ENCODE measurements around the gene LRRC3C. TPM values are rescaled to one million over a fixed set of nuclear protein-coding genes. Genes with fewer than 3 reads are reported as not detected.

Gene LRRC3C
- polyA plus RNA-seq, 1 donor from 2014 or later = not detected

- no peaks in the 10 kb centered on the region for H3K9me3 ChIP-seq (ENCODE audit: low read length)
- H3K79me2 ChIP-seq (replicated peaks; ENCODE audit: insufficient read depth, low read length) = no peaks in the 10 kb centered on the region
- no peaks in the 10 kb centered on the region for H4K20me1 ChIP-seq (ENCODE audit: insufficient read depth)
- H3K36me3 ChIP-seq (ENCODE audit: insufficient read depth, low read length) = no peaks in the 10 kb centered on the region
- no peaks in the 10 kb centered on the region for H3K9me2 ChIP-seq (ENCODE audit: insufficient read depth, low read length)
- H3K4me3 ChIP-seq (ENCODE audit: low read length) = no peak overlapping the region
- TF ChIP-seq REST (IDR thresholded peaks at IDR 0.05; ENCODE audit: borderline replicate concordance) (no peak), SMC3 (conservative IDR thresholded peaks at IDR 0.05; ENCODE audit: poor library complexity) (no peak), POLR2AphosphoS5 (IDR thresholded peaks at IDR 0.05) (no peak), TAF1 (IDR thresholded peaks at IDR 0.05; ENCODE audit: low read depth) (no peak)
- no peak overlapping the region for H3K27ac ChIP-seq (ENCODE audit: low read length)
- no peaks in the 10 kb centered on the region for H3F3A ChIP-seq (ENCODE audit: insufficient read depth, low read length, poor library complexity, severe bottlenecking)
- H2AFZ ChIP-seq (ENCODE audit: low read depth, low read length) = no peak overlapping the region
- H3K4me2 ChIP-seq (ENCODE audit: low read length) = no peak overlapping the region
- H3K27me3 ChIP-seq (ENCODE audit: insufficient read depth, low read depth, low read length) = no peaks in the 10 kb centered on the region
- H3K9ac ChIP-seq (ENCODE audit: low read length) = no peak overlapping the region
Measured at GRCh38 chr17:39937447-39937846, 9.9 kb downstream of the LRRC3C start.

GRCh38 chr17:39938140-39938869 is 10.8 kb downstream of the LRRC3C start:
- Histone ChIP-seq H3K36me3 (ENCODE audit: insufficient read depth, low read length) (no peaks in the 10 kb centered on the region), H3K27me3 (ENCODE audit: insufficient read depth, low read depth, low read length) (no peaks in the 10 kb centered on the region), H3K79me2 (replicated peaks; ENCODE audit: insufficient read depth, low read length) (no peaks in the 10 kb centered on the region), H3K9me2 (ENCODE audit: insufficient read depth, low read length) (no peaks in the 10 kb centered on the region), H3K9me3 (ENCODE audit: low read length) (no peaks in the 10 kb centered on the region), H4K20me1 (ENCODE audit: insufficient read depth) (no peaks in the 10 kb centered on the region), H3K27ac (ENCODE audit: low read length) (no peak overlapping the region), H3F3A (ENCODE audit: insufficient read depth, low read length, poor library complexity, severe bottlenecking) (no peaks in the 10 kb centered on the region), H3K4me3 (ENCODE audit: low read length) (no peak overlapping the region), H2AFZ (ENCODE audit: low read depth, low read length) (no peak overlapping the region), H3K9ac (ENCODE audit: low read length) (no peak overlapping the region), H3K4me2 (ENCODE audit: low read length) (no peak overlapping the region)
- TF ChIP-seq POLR2AphosphoS5 (IDR thresholded peaks at IDR 0.05) = no peak
- TF ChIP-seq RAD21 (conservative IDR thresholded peaks at IDR 0.05) = no peak
- TF ChIP-seq EP300 (conservative IDR thresholded peaks at IDR 0.05; ENCODE audit: poor library complexity, severe bottlenecking) = no peak
- TF ChIP-seq CTCF (IDR thresholded peaks at IDR 0.05; ENCODE audit: poor library complexity, severe bottlenecking) = no peak
- TF ChIP-seq EZH2 (IDR thresholded peaks at IDR 0.05; ENCODE audit: borderline replicate concordance, insufficient read depth, low read length, poor library complexity, severe bottlenecking) = no peak
- TF ChIP-seq REST (IDR thresholded peaks at IDR 0.05; ENCODE audit: borderline replicate concordance) = no peak
- TF ChIP-seq TAF1 (IDR thresholded peaks at IDR 0.05; ENCODE audit: low read depth) = no peak
- TF ChIP-seq SMC3 (conservative IDR thresholded peaks at IDR 0.05; ENCODE audit: poor library complexity) = no peak
- TF ChIP-seq MXI1 (conservative IDR thresholded peaks at IDR 0.05; ENCODE audit: poor library complexity, severe bottlenecking) = no peak

All from neural cell (in vitro differentiated cells).